Measurements from ENCODE around the gene ITGAV.

The ITGAV gene

DNA sequence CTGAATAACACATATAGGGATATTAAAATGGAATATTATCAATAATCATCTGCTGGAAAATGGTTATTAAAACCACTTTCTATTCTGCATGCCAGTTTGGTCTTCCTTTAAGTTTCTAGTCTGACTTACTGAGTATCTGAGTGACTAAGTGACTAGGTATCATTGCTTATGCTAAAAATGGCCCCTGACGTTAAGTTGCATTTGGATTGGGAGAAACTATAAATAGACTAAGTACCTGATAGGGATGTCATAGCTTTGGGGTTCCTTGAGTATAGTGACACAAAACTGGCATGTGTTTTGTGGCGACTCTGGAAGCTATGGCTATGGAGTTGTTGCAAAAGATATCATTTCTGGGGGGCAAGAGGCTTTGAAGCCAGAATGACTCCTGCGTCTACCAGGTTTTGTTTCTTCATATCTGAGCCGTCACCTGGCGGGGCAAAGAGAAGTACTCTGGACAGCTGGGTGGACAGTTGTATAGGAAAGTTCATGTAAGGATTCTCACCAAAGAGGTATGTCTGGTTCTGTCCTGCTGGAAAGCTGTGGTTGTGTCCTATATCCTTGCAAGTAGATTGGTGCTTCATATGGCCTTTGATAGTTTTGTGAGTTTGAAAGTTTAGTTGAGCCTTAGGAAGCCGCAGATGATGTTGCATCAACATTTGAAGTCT lies 17.9 kb downstream of the ITGAV start:
- no peak for DNase-seq (ENCODE audit: low read depth)
- TF ChIP-seq, protein P1, sequence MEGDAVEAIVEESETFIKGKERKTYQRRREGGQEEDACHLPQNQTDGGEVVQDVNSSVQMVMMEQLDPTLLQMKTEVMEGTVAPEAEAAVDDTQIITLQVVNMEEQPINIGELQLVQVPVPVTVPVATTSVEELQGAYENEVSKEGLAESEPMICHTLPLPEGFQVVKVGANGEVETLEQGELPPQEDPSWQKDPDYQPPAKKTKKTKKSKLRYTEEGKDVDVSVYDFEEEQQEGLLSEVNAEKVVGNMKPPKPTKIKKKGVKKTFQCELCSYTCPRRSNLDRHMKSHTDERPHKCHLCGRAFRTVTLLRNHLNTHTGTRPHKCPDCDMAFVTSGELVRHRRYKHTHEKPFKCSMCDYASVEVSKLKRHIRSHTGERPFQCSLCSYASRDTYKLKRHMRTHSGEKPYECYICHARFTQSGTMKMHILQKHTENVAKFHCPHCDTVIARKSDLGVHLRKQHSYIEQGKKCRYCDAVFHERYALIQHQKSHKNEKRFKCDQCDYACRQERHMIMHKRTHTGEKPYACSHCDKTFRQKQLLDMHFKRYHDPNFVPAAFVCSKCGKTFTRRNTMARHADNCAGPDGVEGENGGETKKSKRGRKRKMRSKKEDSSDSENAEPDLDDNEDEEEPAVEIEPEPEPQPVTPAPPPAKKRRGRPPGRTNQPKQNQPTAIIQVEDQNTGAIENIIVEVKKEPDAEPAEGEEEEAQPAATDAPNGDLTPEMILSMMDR (IDR thresholded peaks at IDR 0.05; ENCODE audit: low read depth, low read length, missing control alignments): no peak
- H3K4me3 ChIP-seq (ENCODE audit: low read depth, low read length): no peak overlapping the region

DNA sequence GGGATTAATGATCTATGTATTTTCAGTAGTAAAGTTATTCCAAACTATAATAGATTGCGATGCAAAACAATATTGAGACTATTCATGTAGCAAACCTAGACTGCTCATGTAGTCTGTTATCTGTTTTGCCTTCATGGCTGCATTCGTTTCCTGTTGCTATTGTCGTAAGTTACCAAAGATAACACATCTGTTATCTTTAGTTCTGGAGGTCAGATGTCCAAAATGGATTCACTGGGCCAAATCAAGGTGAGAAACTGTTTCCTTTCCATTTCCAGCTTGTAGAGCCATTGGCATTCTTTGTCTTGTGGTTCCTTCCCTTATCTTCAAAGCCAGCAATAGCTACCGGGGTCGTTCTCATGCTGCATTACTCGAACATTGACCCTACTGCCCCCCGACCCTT lies 20.9 kb downstream of the ITGAV start:
- no peak for DNase-seq (ENCODE audit: low read depth)
- TF ChIP-seq, protein P1 (IDR thresholded peaks at IDR 0.05; ENCODE audit: low read depth, low read length, missing control alignments): no peak

DNA sequence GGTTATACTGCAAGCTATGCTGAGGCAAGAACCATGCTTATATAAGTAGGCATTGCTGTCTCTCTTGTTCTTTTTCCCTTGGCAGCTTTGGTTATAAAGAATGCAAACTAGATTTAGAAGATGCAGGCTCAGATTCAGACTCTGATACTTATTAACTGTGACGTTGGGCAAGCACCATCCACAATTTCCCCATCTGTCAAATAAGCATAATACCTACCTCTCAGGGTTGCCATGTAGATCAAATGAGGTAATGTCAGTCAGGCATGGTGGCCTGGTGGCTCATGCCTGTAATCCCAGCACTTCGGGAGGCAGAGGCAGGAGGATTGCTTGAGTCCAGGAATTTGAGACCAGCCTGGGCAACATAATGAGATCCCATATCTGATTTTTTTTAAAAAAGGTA lies 21.7 kb downstream of the ITGAV start:
- TF ChIP-seq, protein P1 (IDR thresholded peaks at IDR 0.05; ENCODE audit: low read depth, low read length, missing control alignments): no peak
- no peak overlapping the region for H3K4me3 ChIP-seq (ENCODE audit: low read depth, low read length)
- DNase-seq (ENCODE audit: low read depth): no peak

More for the DNA sequence above, 20.9 kb downstream of the ITGAV start:
- H3K4me3 ChIP-seq (ENCODE audit: low read depth, low read length): no peak overlapping the region

DNA sequence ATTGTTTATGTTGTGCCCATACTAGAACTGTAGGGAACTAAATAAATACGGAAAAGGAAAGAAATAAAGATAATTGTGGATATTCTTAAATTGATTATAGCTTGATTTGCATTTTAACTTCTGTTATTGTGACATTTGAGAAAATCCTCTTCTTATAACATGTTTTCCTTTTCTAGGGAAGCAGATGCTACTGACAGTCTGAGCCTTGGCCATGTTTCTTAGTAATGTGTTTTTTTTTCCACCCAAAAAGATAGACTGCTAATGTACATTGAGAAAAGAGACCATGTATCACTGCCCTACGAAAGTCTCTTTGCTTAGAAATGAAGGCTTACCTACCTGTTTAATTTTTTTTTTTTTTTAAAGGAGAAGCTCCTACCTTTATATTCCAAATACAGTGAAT lies 22.2 kb downstream of the ITGAV start:
- DNase-seq (ENCODE audit: low read depth): no peak
- TF ChIP-seq, protein P1 (IDR thresholded peaks at IDR 0.05; ENCODE audit: low read depth, low read length, missing control alignments): no peak
- H3K4me3 ChIP-seq (ENCODE audit: low read depth, low read length): no peak overlapping the region

DNA sequence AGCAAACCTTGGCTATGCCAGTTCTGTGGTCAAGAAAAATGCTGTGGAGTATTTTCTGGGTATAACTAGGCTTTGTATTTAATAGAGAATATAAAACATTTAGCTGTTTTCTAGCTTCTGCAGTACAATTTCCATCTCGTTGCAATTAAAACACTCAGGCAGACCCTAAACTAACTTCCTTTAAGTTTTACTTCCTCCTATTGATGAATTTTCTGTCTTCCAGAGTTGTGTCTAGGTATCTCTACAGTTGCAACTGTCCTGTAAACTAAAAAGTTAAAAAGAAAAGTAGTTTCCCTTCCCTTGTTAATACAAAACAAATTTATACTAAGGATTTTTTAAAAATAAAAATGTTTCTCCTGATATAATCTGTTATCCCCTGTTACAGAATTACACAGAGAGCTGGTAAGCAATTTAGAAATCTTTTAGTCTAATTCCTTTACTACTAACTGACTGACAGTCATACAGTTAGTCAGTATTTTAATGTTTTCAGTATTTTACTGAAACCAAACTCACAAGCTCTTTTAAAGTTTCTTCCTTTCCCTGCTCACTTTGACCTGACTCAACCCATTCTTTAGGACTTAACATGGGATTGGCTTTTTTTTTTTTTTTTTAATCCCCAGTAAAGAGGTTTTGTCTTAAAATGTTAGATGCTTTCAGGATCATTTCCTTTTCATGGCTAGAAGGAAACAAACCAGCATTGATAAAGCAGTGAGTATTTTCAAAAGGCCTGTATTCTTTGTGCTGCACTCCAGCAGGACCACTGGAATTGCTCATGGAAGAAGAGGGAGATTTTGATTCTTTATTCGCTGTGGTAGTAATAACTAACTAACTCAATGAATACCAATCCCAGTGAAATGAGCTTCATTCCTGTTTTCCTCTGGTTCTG lies 22.9 kb downstream of the ITGAV start:
- no peak overlapping the region for H3K4me3 ChIP-seq (ENCODE audit: low read depth, low read length)
- TF ChIP-seq, protein P1 (IDR thresholded peaks at IDR 0.05; ENCODE audit: low read depth, low read length, missing control alignments): no peak
- no peak for DNase-seq (ENCODE audit: low read depth)

DNA sequence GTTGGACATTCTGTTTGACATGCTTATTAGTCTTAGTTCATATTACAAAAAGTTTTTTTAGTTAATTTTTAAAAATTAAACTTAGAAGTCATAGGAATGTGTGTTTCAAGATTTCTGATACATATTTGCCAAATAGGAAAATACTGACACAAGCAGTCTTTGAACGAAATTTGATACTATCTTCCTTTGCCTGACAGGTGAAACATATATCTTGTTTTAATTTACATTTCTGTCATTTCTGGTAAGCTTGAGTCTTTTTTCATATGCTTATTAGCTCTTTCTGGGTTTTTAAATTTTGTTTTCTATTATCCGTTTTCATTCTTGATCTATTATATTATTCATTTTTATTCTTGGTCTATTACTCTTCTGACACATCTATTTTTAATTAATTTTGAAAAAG lies 24.5 kb downstream of the ITGAV start:
- TF ChIP-seq, protein P1 (IDR thresholded peaks at IDR 0.05; ENCODE audit: low read depth, low read length, missing control alignments): no peak
- H3K4me3 ChIP-seq (ENCODE audit: low read depth, low read length): no peak overlapping the region
- no peak for DNase-seq (ENCODE audit: low read depth)
